ENCODE measurements around the gene LARGE1.

DNA sequence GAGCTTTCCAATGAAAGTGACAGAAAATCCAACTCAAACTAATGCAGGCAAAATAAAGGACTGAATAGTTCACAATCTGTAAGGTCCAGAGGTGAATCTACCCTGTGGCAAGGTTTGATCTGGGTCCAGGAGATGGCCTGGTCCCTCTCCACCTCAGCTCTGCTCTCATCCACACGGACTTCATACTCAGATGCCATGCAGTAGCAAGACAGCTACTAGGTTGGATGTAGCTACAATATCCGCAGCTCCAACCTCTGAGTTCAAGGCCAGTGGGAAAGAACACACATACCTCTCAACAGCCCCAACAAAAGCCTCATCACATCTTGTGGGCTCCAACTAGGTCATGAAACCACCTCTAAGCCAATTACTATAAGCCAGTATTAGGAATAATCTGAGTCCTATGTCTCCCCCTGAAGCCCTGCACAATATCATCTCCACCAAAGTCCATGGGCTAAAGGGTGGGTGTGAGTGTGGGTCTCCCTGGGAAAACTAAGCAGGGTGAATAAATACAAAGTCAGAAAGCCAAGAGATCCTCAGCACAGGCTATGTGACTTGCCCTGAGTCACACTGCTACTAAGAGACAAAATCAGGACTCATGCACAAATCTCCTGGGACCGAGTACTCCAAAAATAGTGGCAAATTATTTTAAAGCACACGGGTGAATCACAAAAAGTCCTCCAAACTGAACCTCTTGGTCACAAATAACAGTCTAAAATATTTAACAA lies 78.8 kb downstream of the LARGE1 start:
- TF ChIP-seq, protein P1, sequence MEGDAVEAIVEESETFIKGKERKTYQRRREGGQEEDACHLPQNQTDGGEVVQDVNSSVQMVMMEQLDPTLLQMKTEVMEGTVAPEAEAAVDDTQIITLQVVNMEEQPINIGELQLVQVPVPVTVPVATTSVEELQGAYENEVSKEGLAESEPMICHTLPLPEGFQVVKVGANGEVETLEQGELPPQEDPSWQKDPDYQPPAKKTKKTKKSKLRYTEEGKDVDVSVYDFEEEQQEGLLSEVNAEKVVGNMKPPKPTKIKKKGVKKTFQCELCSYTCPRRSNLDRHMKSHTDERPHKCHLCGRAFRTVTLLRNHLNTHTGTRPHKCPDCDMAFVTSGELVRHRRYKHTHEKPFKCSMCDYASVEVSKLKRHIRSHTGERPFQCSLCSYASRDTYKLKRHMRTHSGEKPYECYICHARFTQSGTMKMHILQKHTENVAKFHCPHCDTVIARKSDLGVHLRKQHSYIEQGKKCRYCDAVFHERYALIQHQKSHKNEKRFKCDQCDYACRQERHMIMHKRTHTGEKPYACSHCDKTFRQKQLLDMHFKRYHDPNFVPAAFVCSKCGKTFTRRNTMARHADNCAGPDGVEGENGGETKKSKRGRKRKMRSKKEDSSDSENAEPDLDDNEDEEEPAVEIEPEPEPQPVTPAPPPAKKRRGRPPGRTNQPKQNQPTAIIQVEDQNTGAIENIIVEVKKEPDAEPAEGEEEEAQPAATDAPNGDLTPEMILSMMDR (IDR thresholded peaks at IDR 0.05) = no peak
- TF ChIP-seq POLR2A (IDR thresholded peaks at IDR 0.05) = no peak
